HEK293 (cell line): ENCODE data around the gene KIF5A.

Experiments used
- CTCF ChIA-PET: fragments of 350-600 bp; formaldehyde crosslinking; extraction: SDS; loops from one replicate; lab custom pipeline; 2021; ENCODE audit warnings: antibody characterized with exemption; lab: Yijun Ruan, JAX
- POLR2A ChIA-PET: fragments of 300-600 bp; formaldehyde crosslinking; extraction: SDS; loops from one replicate; lab custom pipeline; 2020; ENCODE audit warnings: antibody characterized with exemption, inconsistent platforms; lab: Yijun Ruan, JAX
- H3K27ac ChIP-seq: fragments of 200-500 bp; sonication (Bioruptor generic); 2 replicates; pipeline ENCODE4 v1.5.1; 2014; ENCODE audit warnings: low read depth, low read length, control low read depth, inconsistent platforms; ENCODE audit errors: extremely low read depth
- H3K36me3 ChIP-seq, 2 experiments: fragments of 200-500 bp in 1 of 2; sonication (Bioruptor generic) in 1 of 2; 1 replicate in 1 of 2; 2 replicates in 1 of 2; pipeline ENCODE4 v1.5.1; 2014 to 2017; ENCODE audit warnings: inconsistent platforms in 2 of 2, low read length in 2 of 2; ENCODE audit not compliant: control insufficient read depth in 2 of 2, insufficient read depth in 1 of 2
- H3K4me1 ChIP-seq: fragments of 200-500 bp; sonication (Bioruptor generic); 2 replicates; pipeline ENCODE4 v1.5.1; 2014; ENCODE audit warnings: mild to moderate bottlenecking, low read length, inconsistent platforms; ENCODE audit not compliant: control insufficient read depth, insufficient read depth
- H3K4me3 ChIP-seq: 2 replicates; pipeline ENCODE4 v1.5.1; 2011; ENCODE audit warnings: low read depth, mild to moderate bottlenecking, control low read depth, low read length, moderate library complexity
- H3K9me3 ChIP-seq: fragments of 200-500 bp; sonication (Bioruptor generic); 2 replicates; pipeline ENCODE4 v1.5.1; 2014; ENCODE audit warnings: low read depth, low read length, inconsistent platforms; ENCODE audit not compliant: control insufficient read depth, insufficient read depth
- EGR2 ChIP-seq: fragments of 450-650 bp; formaldehyde crosslinking; IDR thresholded peaks from 2 replicates; pipeline ENCODE4 v1.5.1; 2016; ENCODE audit warnings: low read depth, missing biosample characterization, missing genetic modification characterization
- KLF8 ChIP-seq: fragments of 450-650 bp; formaldehyde crosslinking; IDR thresholded peaks from 2 replicates; pipeline ENCODE4 v1.5.1; 2016; ENCODE audit warnings: missing biosample characterization, missing genetic modification characterization
- SP3 ChIP-seq: fragments of 450-650 bp; formaldehyde crosslinking; IDR thresholded peaks from 2 replicates; pipeline ENCODE4 v1.5.1; 2016; ENCODE audit warnings: missing biosample characterization, missing genetic modification characterization
- TSHZ1 ChIP-seq: fragments of 450-650 bp; formaldehyde crosslinking; IDR thresholded peaks from 2 replicates; pipeline ENCODE4 v1.5.1; 2016; ENCODE audit warnings: missing biosample characterization, missing genetic modification characterization, borderline replicate concordance
- ZBTB11 ChIP-seq: fragments of 450-650 bp; formaldehyde crosslinking; conservative IDR thresholded peaks from 2 replicates; pipeline ENCODE4 v1.5.1; 2016; ENCODE audit warnings: low read depth, missing biosample characterization, missing genetic modification characterization
- ZBTB17 ChIP-seq: fragments of 450-650 bp; formaldehyde crosslinking; IDR thresholded peaks from 2 replicates; pipeline ENCODE4 v1.5.1; 2016; ENCODE audit warnings: missing biosample characterization, missing genetic modification characterization
- ZBTB48 ChIP-seq: fragments of 450-650 bp; formaldehyde crosslinking; IDR thresholded peaks from 2 replicates; pipeline ENCODE4 v1.5.1; 2016; ENCODE audit warnings: missing biosample characterization, missing genetic modification characterization
- ZFHX2 ChIP-seq: fragments of 450-650 bp; formaldehyde crosslinking; conservative IDR thresholded peaks from 2 replicates; pipeline ENCODE4 v1.5.1; 2016; ENCODE audit warnings: missing biosample characterization, missing genetic modification characterization
- ZNF155 ChIP-seq: fragments of 450-650 bp; formaldehyde crosslinking; IDR thresholded peaks from 2 replicates; pipeline ENCODE4 v1.5.1; 2016; ENCODE audit warnings: missing biosample characterization, missing genetic modification characterization
- ZNF169 ChIP-seq: fragments of 450-650 bp; formaldehyde crosslinking; IDR thresholded peaks from 2 replicates; pipeline ENCODE4 v1.5.1; 2016; ENCODE audit warnings: missing biosample characterization, missing genetic modification characterization
- ZNF18 ChIP-seq: fragments of 450-650 bp; formaldehyde crosslinking; IDR thresholded peaks from 2 replicates; pipeline ENCODE4 v1.5.1; 2016; ENCODE audit warnings: missing biosample characterization, missing genetic modification characterization
- ZNF24 ChIP-seq: fragments of 450-650 bp; formaldehyde crosslinking; IDR thresholded peaks from 2 replicates; pipeline ENCODE4 v1.5.1; 2016; ENCODE audit warnings: missing biosample characterization, missing genetic modification characterization
- ZNF391 ChIP-seq: fragments of 450-650 bp; formaldehyde crosslinking; IDR thresholded peaks from 2 replicates; pipeline ENCODE4 v1.5.1; 2016; ENCODE audit warnings: low read depth, missing biosample characterization, missing genetic modification characterization, borderline replicate concordance
- ZNF521 ChIP-seq: fragments of 450-650 bp; formaldehyde crosslinking; IDR thresholded peaks from 2 replicates; pipeline ENCODE4 v1.5.1; 2017; ENCODE audit warnings: missing biosample characterization, mild to moderate bottlenecking, missing genetic modification characterization
- ZNF529 ChIP-seq: fragments of 450-650 bp; formaldehyde crosslinking; IDR thresholded peaks from 2 replicates; pipeline ENCODE4 v1.5.1; 2017; ENCODE audit warnings: missing genetic modification characterization, missing biosample characterization; ENCODE audit not compliant: insufficient replicate concordance
- ZNF544 ChIP-seq: fragments of 450-650 bp; formaldehyde crosslinking; IDR thresholded peaks from 2 replicates; pipeline ENCODE4 v1.5.0; 2017; ENCODE audit warnings: missing biosample characterization, missing genetic modification characterization
- ZNF580 ChIP-seq: fragments of 450-650 bp; formaldehyde crosslinking; IDR thresholded peaks from 2 replicates; pipeline ENCODE4 v1.5.1; 2016; ENCODE audit warnings: missing biosample characterization, missing genetic modification characterization
- ZNF768 ChIP-seq: fragments of 450-650 bp; formaldehyde crosslinking; IDR thresholded peaks from 2 replicates; pipeline ENCODE4 v1.5.1; 2018; ENCODE audit warnings: missing biosample characterization, mild to moderate bottlenecking, missing genetic modification characterization
- ZSCAN16 ChIP-seq: fragments of 450-650 bp; formaldehyde crosslinking; IDR thresholded peaks from 2 replicates; pipeline ENCODE4 v1.5.1; 2016; ENCODE audit warnings: missing biosample characterization, missing genetic modification characterization

The KIF5A gene

GRCh38 chr12:57571926-57572762 is 22.3 kb downstream of the KIF5A start:
- peaks cover 15 to 58% of the 10 kb centered on the region in 2 experiments for H3K36me3 ChIP-seq
- CTCF ChIA-PET, result interaction anchor here (1.0 to 2.1 kb wide), 3 partner anchors 8 to 50 kb away, joined by 4 to 23 read pairs (median 7); no protein-coding TSS in a partner anchor

GRCh38 chr12:57574795-57575194 is 25.0 kb downstream of the KIF5A start:
- peak; percentile 42 for TF ChIP-seq ZFHX2
- no peak for TF ChIP-seq ZNF155 (tag by site-specific recombination)
- TF ChIP-seq EGR2 (tag by site-specific recombination), result peak; percentile 66
- peaks cover 18 to 62% of the 10 kb centered on the region in 2 experiments for H3K36me3 ChIP-seq
- ChIA-PET CTCF (interaction anchor here (0.8 to 3.5 kb wide), 2 partner anchors 10 to 24 kb away, joined by 3 to 37 read pairs; no protein-coding TSS in a partner anchor), POLR2A (interaction anchor here (1.4 kb wide), 1 partner anchor 58 kb away, joined by 3 read pairs; the partner anchor contains the start of gene B4GALNT1)
- H3K4me3 ChIP-seq, result no peak overlapping the region
- no peaks in the 10 kb centered on the region for H3K9me3 ChIP-seq
- no peaks in the 10 kb centered on the region for H3K4me1 ChIP-seq
- no peak overlapping the region for H3K27ac ChIP-seq

More at GRCh38 chr12:57571926-57572762, 22.3 kb downstream of the KIF5A start:
- H3K4me3 ChIP-seq, result no peak overlapping the region
- TF ChIP-seq ZNF169 (tag by site-specific recombination), result no peak
- no peak for TF ChIP-seq SP3
- no peak for TF ChIP-seq ZBTB48 (tag by site-specific recombination)
- no peak for TF ChIP-seq ZNF580
- no peak for TF ChIP-seq ZNF24 (tag by site-specific recombination)
- no peak for TF ChIP-seq ZNF544 (tag by site-specific recombination)
- TF ChIP-seq KLF8 (tag by site-specific recombination), result no peak
- H3K27ac ChIP-seq, result no peak overlapping the region
- POLR2A ChIA-PET, result no interaction called here
- H3K9me3 ChIP-seq, result no peaks in the 10 kb centered on the region
- H3K4me1 ChIP-seq, result no peaks in the 10 kb centered on the region

- Histone ChIP-seq H3K27ac (no peak overlapping the region), H3K9me3 (no peaks in the 10 kb centered on the region), H3K4me3 (no peak overlapping the region), H3K4me1 (no peaks in the 10 kb centered on the region), H3K36me3 (peaks cover 14 to 66% of the 10 kb centered on the region in 2 experiments)
- ChIA-PET POLR2A (interaction anchor here (0.7 to 1.4 kb wide), 3 partner anchors 17 to 57 kb away, joined by 3 read pairs; partner anchors contain the start of genes B4GALNT1 and DCTN2), CTCF (interaction anchor here (0.8 to 3.5 kb wide), 4 partner anchors 9 to 55 kb away, joined by 3 to 37 read pairs (median 4); no protein-coding TSS in a partner anchor)
- TF ChIP-seq ZNF768 (tag by site-specific recombination), result no peak
- TF ChIP-seq TSHZ1, result no peak
- TF ChIP-seq ZBTB11 (tag by site-specific recombination), result no peak
- no peak for TF ChIP-seq ZBTB17
- TF ChIP-seq ZNF391 (tag by site-specific recombination), result no peak
- TF ChIP-seq ZNF529 (tag by site-specific recombination), result no peak
- no peak for TF ChIP-seq ZNF521 (tag by site-specific recombination)
- TF ChIP-seq ZFHX2, result no peak
- no peak for TF ChIP-seq ZSCAN16 (tag by site-specific recombination)
- no peak for TF ChIP-seq ZNF155 (tag by site-specific recombination)
- TF ChIP-seq ZNF18, result no peak
Observed at GRCh38 chr12:57575771-57576612, 26.1 kb downstream of the KIF5A start.
